Ectodermal cell (in vitro differentiated cells): ENCODE results near the gene ZNF532.

Experiments
- H3K27ac ChIP-seq: 2 replicates; pipeline ENCODE4 v1.7.0; 2013; ENCODE audit warnings: mild to moderate bottlenecking, low read depth, low read length; ENCODE audit not compliant: insufficient read depth, poor library complexity, severe bottlenecking
- H3K27me3 ChIP-seq: 2 replicates; pipeline ENCODE4 v1.7.0; 2013; ENCODE audit warnings: mild to moderate bottlenecking, low read length; ENCODE audit not compliant: insufficient read depth, control insufficient read depth, poor library complexity, severe bottlenecking
- H3K36me3 ChIP-seq: one replicate; pipeline ENCODE4 v1.7.0; 2013; ENCODE audit warnings: low read length; ENCODE audit not compliant: control insufficient read depth, insufficient read depth
- H3K4me1 ChIP-seq: one replicate; pipeline ENCODE4 v1.7.0; 2013; ENCODE audit warnings: low read length; ENCODE audit not compliant: control insufficient read depth, insufficient read depth
- H3K4me3 ChIP-seq: 2 replicates; pipeline ENCODE4 v1.7.0; 2013; ENCODE audit warnings: low read depth, low read length, control low read depth; ENCODE audit not compliant: insufficient read depth
- H3K9me3 ChIP-seq: 2 replicates; pipeline ENCODE4 v1.7.0; 2013; ENCODE audit warnings: mild to moderate bottlenecking, low read length, moderate library complexity; ENCODE audit not compliant: control insufficient read depth
- WGBS, 2 experiments: methylation state at CpG; one replicate each; pipeline ENCODE4 v1.1.7; 2013; ENCODE audit warnings: missing lambda C conversion rate in 2 of 2; 5-methylcytosine and 5-hydroxymethylcytosine counted together

The ZNF532 gene

DNA sequence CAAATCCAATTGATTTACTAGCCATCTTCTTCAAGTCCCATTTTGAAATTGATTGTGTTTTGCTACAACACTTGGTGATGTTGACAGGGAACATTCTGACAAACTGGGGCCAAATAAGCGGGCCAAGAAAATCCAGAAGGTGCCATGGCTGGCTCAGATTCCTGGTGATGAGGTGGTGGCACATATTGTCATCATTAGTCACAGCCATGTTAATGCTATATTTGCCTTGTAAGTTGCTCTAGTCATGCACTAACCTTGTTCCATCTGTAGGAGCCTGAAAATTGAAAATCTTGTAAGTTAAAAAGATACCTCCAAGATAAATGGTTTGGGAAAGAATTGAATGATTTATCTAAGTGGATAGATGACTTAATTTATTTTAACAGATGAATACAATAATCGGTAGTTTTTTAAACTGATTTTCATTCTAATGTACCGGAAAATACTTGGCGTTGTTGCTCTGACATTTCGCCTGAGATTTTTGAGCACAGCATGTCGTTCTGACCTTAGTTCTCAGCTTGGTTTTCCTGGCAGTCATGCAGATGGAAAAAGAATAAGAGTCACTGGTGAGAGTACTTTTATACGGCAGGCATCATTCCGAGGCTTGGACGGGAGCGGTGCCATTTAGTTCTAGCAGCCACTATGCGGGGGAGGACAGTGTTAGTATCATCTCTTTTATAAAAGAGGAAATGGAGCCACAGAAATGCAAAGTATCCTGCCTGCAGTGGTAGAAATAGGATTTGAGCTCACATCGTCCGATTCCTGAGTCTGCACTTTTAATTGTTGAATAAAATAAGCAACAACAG, 133.9 kb downstream of the ZNF532 start:
- Histone ChIP-seq H3K27me3 (no peaks in the 10 kb centered on the region), H3K9me3 (no peaks in the 10 kb centered on the region), H3K27ac (no peak overlapping the region), H3K4me3 (no peak overlapping the region), H3K36me3 (no peaks in the 10 kb centered on the region), H3K4me1 (no peaks in the 10 kb centered on the region)
- 90% methylated on average over 13 of the region's 13 CpGs for WGBS, 2 experiments

DNA sequence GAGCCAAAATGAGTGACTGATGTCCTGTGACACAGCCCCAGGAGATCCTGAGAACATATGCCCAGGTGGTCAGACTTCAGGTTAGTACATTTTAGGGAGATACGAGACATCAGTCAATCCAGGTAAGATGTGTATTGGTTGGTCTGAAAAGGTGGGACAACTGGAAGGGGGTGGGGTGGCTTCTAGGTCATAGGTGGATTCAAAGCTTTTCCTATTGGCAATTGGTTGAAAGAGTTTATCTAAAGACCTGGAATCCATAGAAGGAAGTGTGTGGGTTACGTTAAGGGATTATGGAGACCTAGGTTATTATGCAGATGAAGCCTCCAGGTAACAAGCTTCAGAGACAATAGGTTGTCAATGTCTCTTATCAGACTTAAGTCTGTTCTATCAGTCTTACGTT, 136.5 kb downstream of the ZNF532 start:
- H3K27me3 ChIP-seq, result no peaks in the 10 kb centered on the region
- no peaks in the 10 kb centered on the region for H3K9me3 ChIP-seq
- WGBS, 2 experiments, result 90 to 91% methylated on average over 3 of the region's 3 CpGs
- H3K36me3 ChIP-seq, result no peaks in the 10 kb centered on the region
- H3K4me3 ChIP-seq, result no peak overlapping the region
- no peaks in the 10 kb centered on the region for H3K4me1 ChIP-seq
- H3K27ac ChIP-seq, result no peak overlapping the region

DNA sequence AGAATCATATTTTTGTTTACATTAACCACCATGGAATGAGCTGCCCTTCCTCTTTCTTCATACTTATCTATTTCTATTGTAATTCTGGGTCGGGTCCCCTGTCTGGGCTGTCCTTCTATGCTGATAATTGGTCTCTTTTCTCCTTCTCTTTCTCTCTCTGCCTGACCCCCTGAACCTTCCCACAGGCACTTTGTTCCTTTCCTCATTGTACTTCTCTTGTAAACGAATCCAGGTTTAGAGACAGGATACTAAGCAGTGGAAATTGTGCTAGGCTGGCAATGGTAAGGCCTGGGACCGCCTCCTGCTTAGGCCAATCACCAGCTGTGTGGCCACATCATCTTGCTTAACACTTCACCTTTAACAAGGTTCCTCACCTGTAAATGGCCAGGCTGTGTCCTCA, 137.0 kb downstream of the ZNF532 start:
- Histone ChIP-seq H3K4me3 (no peak overlapping the region), H3K9me3 (no peaks in the 10 kb centered on the region), H3K27ac (no peak overlapping the region), H3K36me3 (no peaks in the 10 kb centered on the region), H3K27me3 (no peaks in the 10 kb centered on the region), H3K4me1 (no peaks in the 10 kb centered on the region)
- WGBS, 2 experiments, result 70 to 81% methylated on average over 3 of the region's 3 CpGs

DNA sequence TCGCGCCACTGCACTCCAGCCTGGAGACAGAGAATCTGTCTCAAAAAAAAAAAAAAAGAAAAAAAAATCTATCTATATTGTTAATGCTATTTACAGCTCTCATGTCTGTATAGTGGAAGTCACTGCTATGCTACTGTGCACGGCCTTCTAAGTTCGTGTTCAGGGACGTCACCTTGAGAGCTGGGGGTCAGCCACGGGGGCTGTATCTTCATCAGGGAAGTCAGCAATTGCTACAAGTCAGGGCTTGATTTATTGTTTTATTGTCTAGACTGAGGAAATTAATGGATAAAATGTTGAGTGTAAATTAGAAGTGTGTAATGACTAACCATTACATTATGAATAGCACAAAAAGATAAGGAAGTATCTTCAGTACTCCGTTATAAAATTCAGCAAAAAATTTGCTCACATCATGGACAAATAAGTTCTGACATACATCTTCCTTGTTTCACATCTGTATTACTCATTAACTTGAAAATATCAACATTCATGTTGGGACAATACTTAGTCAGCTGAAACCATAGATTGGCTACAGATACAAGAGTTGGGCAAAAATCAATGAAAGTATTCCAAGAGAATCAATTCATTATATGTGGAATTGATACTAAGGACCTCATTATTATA, 138.4 kb downstream of the ZNF532 start:
- WGBS, 2 experiments, result 91 to 94% methylated on average over 5 of the region's 7 CpGs
- Histone ChIP-seq H3K4me1 (no peaks in the 10 kb centered on the region), H3K4me3 (no peak overlapping the region), H3K9me3 (no peaks in the 10 kb centered on the region), H3K36me3 (no peaks in the 10 kb centered on the region), H3K27ac (no peak overlapping the region), H3K27me3 (no peaks in the 10 kb centered on the region)

DNA sequence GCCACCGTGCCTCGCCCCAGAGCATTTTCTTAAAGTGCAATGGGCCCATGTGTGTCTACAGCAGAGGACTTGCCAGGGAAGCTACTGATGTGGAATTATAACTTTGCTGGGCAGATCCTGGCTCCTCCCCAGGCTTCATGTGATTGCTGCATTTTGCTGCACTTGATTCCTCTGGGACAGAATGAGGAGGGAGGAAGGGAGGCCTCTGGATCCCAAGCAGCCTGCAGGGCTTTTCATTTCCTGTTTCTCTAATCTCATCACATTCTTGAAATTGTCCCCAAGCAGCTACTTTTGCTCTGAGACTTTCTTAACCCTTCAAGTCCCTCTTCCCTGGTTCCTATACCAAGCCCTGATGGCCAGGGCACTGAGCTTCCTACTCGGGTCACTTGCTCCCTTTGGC, 140.6 kb downstream of the ZNF532 start:
- WGBS, 2 experiments, result 71 to 76% methylated on average over 3 of the region's 3 CpGs
- no peaks in the 10 kb centered on the region for H3K27me3 ChIP-seq
- no peaks in the 10 kb centered on the region for H3K36me3 ChIP-seq
- H3K9me3 ChIP-seq, result no peaks in the 10 kb centered on the region
- no peak overlapping the region for H3K27ac ChIP-seq
- no peaks in the 10 kb centered on the region for H3K4me1 ChIP-seq
- no peak overlapping the region for H3K4me3 ChIP-seq

DNA sequence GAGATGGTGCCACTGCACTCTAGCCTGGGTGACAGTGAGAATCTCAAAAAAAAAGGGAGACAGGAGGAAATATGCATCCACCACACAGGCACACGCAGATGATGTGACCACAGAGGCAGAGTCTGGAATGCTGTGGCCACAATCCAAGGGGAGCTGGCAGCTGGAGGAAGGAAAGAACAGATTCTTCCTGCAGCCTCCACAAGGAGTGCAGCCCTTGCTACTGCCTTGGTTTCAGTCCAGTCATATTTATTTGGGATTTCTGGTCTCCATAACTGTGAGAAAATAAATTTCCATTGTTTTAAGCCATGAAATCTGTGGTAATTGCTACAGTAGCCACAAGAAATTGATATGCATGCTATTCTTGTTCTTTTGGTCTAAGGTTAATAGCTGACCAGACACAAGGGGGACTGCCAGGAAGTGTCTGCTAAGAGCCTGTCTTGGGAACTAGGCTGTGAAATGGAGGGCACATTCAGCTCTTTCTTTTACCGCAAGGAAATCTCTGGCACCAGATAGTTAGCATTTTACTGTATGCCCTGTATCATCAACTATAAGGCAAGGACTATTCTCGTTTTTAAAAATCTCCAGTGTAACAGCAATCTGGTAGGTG, 141.9 kb downstream of the ZNF532 start:
- Histone ChIP-seq H3K27me3 (no peaks in the 10 kb centered on the region), H3K27ac (no peak overlapping the region), H3K4me3 (no peak overlapping the region), H3K36me3 (no peaks in the 10 kb centered on the region), H3K4me1 (no peaks in the 10 kb centered on the region), H3K9me3 (no peaks in the 10 kb centered on the region)
- WGBS, 2 experiments, result 92% methylated on average over 3 of the region's 3 CpGs

DNA sequence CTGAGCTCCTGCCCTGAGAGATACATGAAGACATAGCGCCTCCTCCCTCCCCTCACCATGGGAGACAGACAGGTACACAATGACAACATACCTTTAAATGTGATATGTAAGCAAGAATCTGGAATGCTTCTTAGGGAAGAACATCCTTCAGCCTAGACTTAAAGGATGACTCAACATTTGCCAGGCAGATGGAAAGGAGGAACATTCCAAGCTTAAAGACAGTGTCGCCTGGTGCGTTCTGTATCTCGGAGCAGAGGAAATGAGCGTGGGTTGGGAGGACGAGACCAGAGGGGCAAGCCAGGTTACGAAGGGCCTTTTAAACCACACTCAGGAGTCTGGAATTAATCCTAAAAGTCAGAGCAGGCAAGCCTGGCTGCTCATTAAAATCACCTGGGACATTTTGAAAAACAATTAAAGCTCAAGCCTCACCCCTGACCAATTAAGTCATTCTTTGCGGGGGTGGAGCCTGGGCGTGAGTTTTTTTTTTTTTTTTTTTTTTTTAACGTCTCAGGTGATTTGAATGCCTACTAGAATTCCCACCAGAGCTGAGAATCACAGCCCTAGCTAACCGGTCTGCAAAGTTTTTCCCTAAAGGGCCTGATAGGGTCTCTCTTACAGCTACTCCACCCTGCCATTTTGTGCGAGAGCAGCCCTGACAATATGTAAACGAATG, 143.8 kb downstream of the ZNF532 start:
- H3K27me3 ChIP-seq, result no peaks in the 10 kb centered on the region
- no peaks in the 10 kb centered on the region for H3K36me3 ChIP-seq
- H3K4me1 ChIP-seq, result no peaks in the 10 kb centered on the region
- no peak overlapping the region for H3K4me3 ChIP-seq
- H3K27ac ChIP-seq, result no peak overlapping the region
- no peaks in the 10 kb centered on the region for H3K9me3 ChIP-seq
- WGBS, 2 experiments, result 71 to 72% methylated on average over 11 to 12 of the region's 13 CpGs

DNA sequence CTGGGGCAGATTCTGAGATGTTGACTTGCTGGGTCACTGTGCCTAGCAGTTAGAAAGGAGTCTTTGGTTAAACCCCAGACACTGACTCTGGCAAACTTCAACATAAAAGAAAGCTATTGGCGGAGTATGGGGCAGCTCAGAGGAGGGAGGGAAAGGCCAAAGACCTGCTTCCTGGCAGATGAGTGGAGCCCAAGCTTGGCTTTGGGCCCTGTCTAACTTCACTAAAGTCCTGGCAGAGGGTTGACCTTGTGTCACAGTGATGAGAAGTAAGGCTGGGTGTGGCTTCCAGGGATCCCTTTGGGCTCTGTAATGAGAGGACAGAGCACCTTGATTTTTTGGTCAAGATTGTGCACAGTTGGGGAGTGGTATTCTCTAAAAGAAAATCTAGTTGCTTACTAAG, 145.2 kb downstream of the ZNF532 start:
- Histone ChIP-seq H3K4me3 (no peak overlapping the region), H3K36me3 (no peaks in the 10 kb centered on the region), H3K27me3 (no peaks in the 10 kb centered on the region), H3K27ac (no peak overlapping the region), H3K9me3 (no peaks in the 10 kb centered on the region), H3K4me1 (no peaks in the 10 kb centered on the region)
- WGBS, 2 experiments, result 92 to 95% methylated on average over 1 of the region's 1 CpG

DNA sequence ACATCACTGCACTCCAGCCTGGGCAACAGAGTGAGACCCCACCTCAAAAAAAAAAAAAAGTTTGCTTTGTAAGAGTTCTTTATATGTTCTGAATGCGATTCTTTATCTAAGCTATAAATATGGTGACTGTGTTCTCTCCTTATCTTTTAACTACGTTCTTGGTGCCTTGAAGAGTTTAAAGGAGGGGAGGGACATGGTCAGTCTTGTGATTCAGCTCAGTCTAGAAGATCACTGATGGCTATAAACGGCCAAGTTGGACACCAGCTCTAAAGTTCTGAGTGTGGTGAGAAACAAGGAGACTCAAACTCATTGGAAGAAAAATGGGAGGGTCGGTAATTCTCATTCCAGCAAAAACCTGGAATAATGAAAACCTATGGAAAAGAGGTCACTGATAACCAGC, 146.6 kb downstream of the ZNF532 start:
- Histone ChIP-seq H3K4me3 (no peak overlapping the region), H3K27me3 (no peaks in the 10 kb centered on the region), H3K27ac (no peak overlapping the region), H3K4me1 (no peaks in the 10 kb centered on the region), H3K36me3 (no peaks in the 10 kb centered on the region), H3K9me3 (no peaks in the 10 kb centered on the region)
- 94 to 95% methylated on average over 4 of the region's 4 CpGs for WGBS, 2 experiments

DNA sequence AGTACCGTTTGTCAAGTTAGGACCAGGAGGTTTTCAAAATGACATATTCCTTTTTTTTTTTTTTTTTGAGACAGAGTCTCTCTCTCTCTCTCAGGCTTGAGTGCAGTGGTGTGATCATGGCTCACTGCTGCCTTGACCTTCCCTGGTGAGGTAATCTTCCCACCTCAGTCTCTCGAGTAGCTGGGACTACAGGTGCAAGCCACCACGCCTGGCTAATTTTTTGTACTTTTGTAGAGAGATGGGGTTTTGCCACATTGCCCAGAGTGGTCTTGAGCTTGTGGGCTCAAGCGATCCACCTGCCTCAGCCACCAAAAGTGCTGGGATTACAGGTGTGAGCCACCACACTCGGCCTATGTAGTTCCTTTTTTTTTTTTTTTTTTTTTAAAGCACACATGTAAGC, 147.1 kb downstream of the ZNF532 start:
- H3K27ac ChIP-seq, result no peak overlapping the region
- H3K27me3 ChIP-seq, result no peaks in the 10 kb centered on the region
- H3K9me3 ChIP-seq, result no peaks in the 10 kb centered on the region
- 93 to 95% methylated on average over 5 of the region's 5 CpGs for WGBS, 2 experiments
- H3K4me3 ChIP-seq, result no peak overlapping the region
- H3K36me3 ChIP-seq, result no peaks in the 10 kb centered on the region
- no peaks in the 10 kb centered on the region for H3K4me1 ChIP-seq
